ENCODE measurements around the gene TRABD2B. TPM values are rescaled to one million over a fixed set of nuclear protein-coding genes. Genes with fewer than 3 reads are reported as not detected.

Gene TRABD2B
- total and polyA plus RNA-seq, 11 donors = 0.31 to 1.1 (median 0.80) TPM

DNA sequence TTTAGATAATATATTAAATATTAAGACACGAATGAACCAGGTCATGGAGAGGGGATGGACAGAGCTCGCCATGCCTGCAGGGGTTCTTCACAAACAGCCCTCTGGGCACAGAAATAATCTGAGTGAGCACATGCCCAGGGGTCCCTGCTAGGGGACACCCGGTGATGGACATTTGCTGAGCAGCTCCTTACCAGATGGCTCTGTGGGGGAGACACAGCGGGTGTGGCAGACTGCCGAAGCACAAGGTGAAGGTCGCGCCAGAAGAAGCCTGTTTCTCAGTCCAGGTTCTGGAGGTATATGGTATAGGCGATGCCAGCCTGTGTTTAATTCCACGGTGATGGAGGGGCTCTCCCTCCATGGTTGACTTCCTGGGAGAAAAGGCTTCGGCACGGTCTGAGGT, 9.6 kb downstream of the TRABD2B start:
- H3K9me3 ChIP-seq = no peaks in the 10 kb centered on the region
- ATAC-seq (no peak), DNase-seq (no peak)
- H3K27ac ChIP-seq = peak overlapping the region in 3 of 12 donors; percentile 58 to 68 (median 64)
- intact Hi-C loops (cut with DNase I) = loop anchor here in 1 of 10 donors (10.0 kb wide), 1 partner anchor 243 kb away; no protein-coding TSS in a partner anchor
- no peak for TF ChIP-seq POLR2A (IDR thresholded peaks at IDR 0.05)
- TF ChIP-seq, protein P1, sequence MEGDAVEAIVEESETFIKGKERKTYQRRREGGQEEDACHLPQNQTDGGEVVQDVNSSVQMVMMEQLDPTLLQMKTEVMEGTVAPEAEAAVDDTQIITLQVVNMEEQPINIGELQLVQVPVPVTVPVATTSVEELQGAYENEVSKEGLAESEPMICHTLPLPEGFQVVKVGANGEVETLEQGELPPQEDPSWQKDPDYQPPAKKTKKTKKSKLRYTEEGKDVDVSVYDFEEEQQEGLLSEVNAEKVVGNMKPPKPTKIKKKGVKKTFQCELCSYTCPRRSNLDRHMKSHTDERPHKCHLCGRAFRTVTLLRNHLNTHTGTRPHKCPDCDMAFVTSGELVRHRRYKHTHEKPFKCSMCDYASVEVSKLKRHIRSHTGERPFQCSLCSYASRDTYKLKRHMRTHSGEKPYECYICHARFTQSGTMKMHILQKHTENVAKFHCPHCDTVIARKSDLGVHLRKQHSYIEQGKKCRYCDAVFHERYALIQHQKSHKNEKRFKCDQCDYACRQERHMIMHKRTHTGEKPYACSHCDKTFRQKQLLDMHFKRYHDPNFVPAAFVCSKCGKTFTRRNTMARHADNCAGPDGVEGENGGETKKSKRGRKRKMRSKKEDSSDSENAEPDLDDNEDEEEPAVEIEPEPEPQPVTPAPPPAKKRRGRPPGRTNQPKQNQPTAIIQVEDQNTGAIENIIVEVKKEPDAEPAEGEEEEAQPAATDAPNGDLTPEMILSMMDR (IDR thresholded peaks at IDR 0.05) = no peak
- no peak overlapping the region for H3K4me3 ChIP-seq
- 89 to 94% (median 94%) methylated on average over 10 to 11 of the region's 11 CpGs for WGBS, 4 donors
- H3K36me3 ChIP-seq = no peaks in the 10 kb centered on the region
- peaks cover 0 to 57% (median 33%) of the 10 kb centered on the region in 12 donors for H3K4me1 ChIP-seq
- H3K27me3 ChIP-seq = peaks cover 0 to 19% (median 0%) of the 10 kb centered on the region in 9 donors

DNA sequence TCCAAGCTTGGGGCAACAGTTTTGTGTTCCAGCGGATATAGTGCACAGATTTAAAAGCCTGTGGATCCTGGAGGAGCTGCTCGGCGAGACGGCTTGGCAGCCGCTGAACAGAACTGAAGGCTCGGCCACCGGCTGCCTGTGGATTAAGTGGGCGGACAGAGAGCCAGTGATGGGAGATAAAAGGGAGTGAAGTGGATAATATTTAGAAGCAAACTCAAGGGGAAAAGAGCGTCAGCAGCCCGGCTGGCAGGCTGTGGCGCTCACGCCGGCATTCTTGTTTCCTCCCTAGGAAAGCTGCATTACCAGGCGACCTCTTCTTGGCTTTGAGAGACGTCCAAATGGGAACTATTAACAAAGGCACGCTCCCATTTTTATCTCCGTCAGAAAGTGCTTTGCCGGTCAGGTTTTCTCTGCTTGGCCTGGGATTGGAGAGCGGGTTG, 10.4 kb downstream of the TRABD2B start:
- peak overlapping the region in 11 of 12 donors; percentile 10 to 72 (median 58) for H3K27ac ChIP-seq
- peak overlapping the region in 9 of 12 donors; percentile 12 to 35 (median 24) for H3K4me3 ChIP-seq
- H3K4me1 ChIP-seq = peaks cover 0 to 48% (median 32%) of the 10 kb centered on the region in 12 donors
- no peaks in the 10 kb centered on the region for H3K36me3 ChIP-seq
- no peaks in the 10 kb centered on the region for H3K9me3 ChIP-seq
- no peak for TF ChIP-seq POLR2A (IDR thresholded peaks at IDR 0.05)
- TF ChIP-seq, protein P1 (IDR thresholded peaks at IDR 0.05) = no peak
- peaks cover 0 to 19% (median 0%) of the 10 kb centered on the region in 9 donors for H3K27me3 ChIP-seq
- intact Hi-C loops (cut with DNase I) = loop anchor here in 1 of 10 donors (10.0 kb wide), 1 partner anchor 242 kb away; no protein-coding TSS in a partner anchor
- peak; percentile 59 to 74 (median 71) for DNase-seq
- 4 to 13% (median 9%) methylated on average over 19 of the region's 19 CpGs for WGBS, 4 donors
- ATAC-seq = peak; percentile 67 to 88 (median 85)

DNA sequence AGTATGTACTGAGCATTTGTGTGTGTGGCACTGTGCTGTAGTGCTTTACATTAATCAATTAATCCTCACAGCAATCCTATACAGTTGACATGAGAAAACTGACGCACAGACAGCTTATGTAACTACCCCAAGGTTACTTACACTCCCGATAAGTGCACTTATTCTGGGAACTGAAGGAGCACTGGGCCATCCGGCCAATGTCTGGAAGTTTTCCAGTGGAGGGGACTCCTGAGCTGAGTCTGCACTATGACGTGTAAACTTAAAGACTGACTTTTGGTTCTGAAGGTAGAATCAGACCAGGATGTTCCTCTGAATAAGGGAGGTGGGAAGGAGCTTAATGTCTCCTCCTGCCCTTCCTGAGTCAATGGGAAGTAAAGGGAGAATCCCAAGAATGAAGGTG, 12.2 kb downstream of the TRABD2B start:
- Histone ChIP-seq H3K9me3 (no peaks in the 10 kb centered on the region), H3K36me3 (no peaks in the 10 kb centered on the region), H3K4me1 (peaks cover 0 to 43% (median 32%) of the 10 kb centered on the region in 12 donors), H3K4me3 (no peak overlapping the region), H3K27ac (peak overlapping the region in 1 of 12 donors; percentile 58), H3K27me3 (peaks cover 0 to 19% (median 0%) of the 10 kb centered on the region in 9 donors)
- DNase-seq (no peak), ATAC-seq (no peak)
- WGBS, 4 donors = 52 to 63% (median 60%) methylated on average over 4 of the region's 4 CpGs
- intact Hi-C loops (cut with DNase I) = loop anchor here in 1 of 10 donors (10.0 kb wide), 1 partner anchor 240 kb away; no protein-coding TSS in a partner anchor
- no peak for TF ChIP-seq POLR2A (IDR thresholded peaks at IDR 0.05)
- TF ChIP-seq, protein P1 (IDR thresholded peaks at IDR 0.05) = no peak

DNA sequence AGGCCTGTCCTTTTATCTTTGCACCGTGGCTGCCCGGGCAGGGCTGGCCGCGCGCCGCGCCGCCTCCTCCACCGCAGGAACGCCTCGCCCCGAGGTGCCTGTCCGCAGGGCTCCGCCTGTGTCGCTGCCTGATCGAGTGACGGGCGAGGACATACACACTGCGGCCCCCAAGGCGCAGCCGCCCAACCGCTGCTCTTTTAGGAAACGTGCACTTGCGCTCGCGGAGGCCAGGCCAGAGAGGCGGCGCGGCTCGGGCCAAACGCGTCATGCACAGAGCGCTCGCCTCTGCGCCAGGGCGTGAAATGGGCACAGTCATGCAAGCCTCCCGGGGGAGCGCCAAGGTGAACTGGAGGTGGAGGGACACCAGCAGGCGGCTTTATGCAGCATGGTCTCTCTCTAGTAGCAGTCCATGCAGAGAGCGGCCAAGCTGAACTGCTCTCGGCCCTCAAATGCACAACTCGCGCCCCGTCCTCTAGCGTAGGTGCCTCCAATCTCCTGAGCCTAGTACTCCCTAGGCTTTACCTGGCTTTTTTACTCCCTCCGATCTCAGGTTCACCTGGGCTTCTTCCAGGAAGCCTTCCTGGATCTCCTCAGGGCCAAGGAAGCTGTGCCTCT, 12.9 kb downstream of the TRABD2B start:
- ATAC-seq (peak in 3 of 4 donors; percentile 56 to 72 (median 65)), DNase-seq (peak; percentile 27 to 73 (median 48))
- H3K9me3 ChIP-seq = no peaks in the 10 kb centered on the region
- H3K36me3 ChIP-seq = no peaks in the 10 kb centered on the region
- peak overlapping the region in 1 of 12 donors; percentile 1 for H3K27ac ChIP-seq
- H3K27me3 ChIP-seq = peaks cover 0 to 19% (median 0%) of the 10 kb centered on the region in 9 donors
- H3K4me3 ChIP-seq = peak overlapping the region in 8 of 12 donors; percentile 10 to 34 (median 22)
- no peak for TF ChIP-seq POLR2A (IDR thresholded peaks at IDR 0.05)
- TF ChIP-seq, protein P1 (IDR thresholded peaks at IDR 0.05) = no peak
- WGBS, 4 donors = 22 to 47% (median 27%) methylated on average over 36 to 46 of the region's 46 CpGs
- intact Hi-C loops (cut with DNase I) = loop anchor here in 1 of 10 donors (10.0 kb wide), 1 partner anchor 239 kb away; no protein-coding TSS in a partner anchor
- peaks cover 0 to 43% (median 32%) of the 10 kb centered on the region in 12 donors for H3K4me1 ChIP-seq
